Stimulated activated naive B cell treated with anti-CD40 and anti-IgM and Interleukin-4, amounts not matched to agents 10 μg/mL and 1 μg/mL and 100 μg/mL, for 72 hours (primary cell): ENCODE results near the gene KCNK1.
"Not testable (repeated sequence)": the region's sequence is repeated elsewhere in the genome, so short reads cannot be mapped to it uniquely, and the experiment has no call there.

ENCODE experiments used
- ATAC-seq, 2 donors: fragments of 150-1000 bp; cut with Tn5 transposase; replicated peaks; 2 replicates each; pipeline ENCODE4 v1.10.0; 2021; ENCODE audit warnings: moderate library complexity in 1 of 2
- DNase-seq: peaks from one replicate; pipeline ENCODE4 v3.0.0; 2021
- H3K27ac Mint-ChIP-seq: one replicate; pipeline ENCODE4 v1.8.0; 2022; ENCODE audit warnings: mild to moderate bottlenecking, mixed read lengths
- H3K27me3 Mint-ChIP-seq, 2 donors: one replicate each; pipeline ENCODE4 v1.8.0; 2022; ENCODE audit warnings: mixed read lengths in 2 of 2
- H3K36me3 Mint-ChIP-seq, 2 donors: one replicate each; pipeline ENCODE4 v1.8.0; 2022; ENCODE audit warnings: mixed read lengths in 2 of 2, mild to moderate bottlenecking in 1 of 2
- H3K4me1 Mint-ChIP-seq, 2 donors: one replicate each; pipeline ENCODE4 v1.8.0; 2022; ENCODE audit warnings: mixed read lengths in 2 of 2, mild to moderate bottlenecking in 1 of 2
- H3K4me3 Mint-ChIP-seq, 2 donors: one replicate each; pipeline ENCODE4 v1.8.0; 2022; ENCODE audit warnings: mild to moderate bottlenecking in 2 of 2, mixed read lengths in 2 of 2, moderate library complexity in 1 of 2
- H3K9me3 Mint-ChIP-seq, 2 donors: one replicate each; pipeline ENCODE4 v1.8.0; 2022; ENCODE audit warnings: mixed read lengths in 2 of 2, mild to moderate bottlenecking in 1 of 2

KCNK1 gene

GRCh38 chr1:233672732-233673131 is 58.8 kb downstream of the KCNK1 start:
- Mint-ChIP-seq H3K4me3 (no peak overlapping the region), H3K27ac (no peak overlapping the region), H3K4me1 (peaks cover 0 to 5% of the 10 kb centered on the region in 2 donors), H3K27me3 (peaks cover 4 to 6% of the 10 kb centered on the region in 2 donors), H3K36me3 (no peaks in the 10 kb centered on the region), H3K9me3 (peaks cover 3 to 4% of the 10 kb centered on the region in 2 donors)
- DNase-seq (no peak), ATAC-seq (no peak)

GRCh38 chr1:233673261-233673946 is 59.5 kb downstream of the KCNK1 start:
- peaks cover 2 to 3% of the 10 kb centered on the region in 2 donors for H3K9me3 Mint-ChIP-seq
- H3K27ac Mint-ChIP-seq, result no peak overlapping the region
- no peak overlapping the region for H3K4me3 Mint-ChIP-seq
- H3K27me3 Mint-ChIP-seq, result peaks cover 4 to 6% of the 10 kb centered on the region in 2 donors
- peaks cover 0 to 5% of the 10 kb centered on the region in 2 donors for H3K4me1 Mint-ChIP-seq
- ATAC-seq (no peak), DNase-seq (no peak)
- H3K36me3 Mint-ChIP-seq, result no peaks in the 10 kb centered on the region

GRCh38 chr1:233673947-233674431 is 60.1 kb downstream of the KCNK1 start:
- DNase-seq, result no peak
- peaks cover 2 to 3% of the 10 kb centered on the region in 2 donors for H3K9me3 Mint-ChIP-seq
- no peak for ATAC-seq
- H3K36me3 Mint-ChIP-seq, result no peaks in the 10 kb centered on the region
- H3K27ac Mint-ChIP-seq, result no peak overlapping the region
- H3K4me3 Mint-ChIP-seq, result no peak overlapping the region
- H3K27me3 Mint-ChIP-seq, result peaks cover 4 to 6% of the 10 kb centered on the region in 2 donors
- H3K4me1 Mint-ChIP-seq, result peaks cover 0 to 5% of the 10 kb centered on the region in 2 donors

GRCh38 chr1:233675446-233675845 is 61.5 kb downstream of the KCNK1 start:
- peaks cover 4 to 6% of the 10 kb centered on the region in 2 donors for H3K27me3 Mint-ChIP-seq
- peaks cover under 1 to 6% of the 10 kb centered on the region in 2 donors for H3K9me3 Mint-ChIP-seq
- no peak overlapping the region for H3K27ac Mint-ChIP-seq
- no peaks in the 10 kb centered on the region for H3K36me3 Mint-ChIP-seq
- no peak overlapping the region for H3K4me3 Mint-ChIP-seq
- DNase-seq, result no peak
- peaks cover 0 to 5% of the 10 kb centered on the region in 2 donors for H3K4me1 Mint-ChIP-seq
- ATAC-seq, result no peak

GRCh38 chr1:233675893-233676292 is 62.0 kb downstream of the KCNK1 start:
- DNase-seq (no peak), ATAC-seq (no peak)
- Mint-ChIP-seq H3K27me3 (peaks cover 4 to 6% of the 10 kb centered on the region in 2 donors), H3K4me3 (no peak overlapping the region), H3K4me1 (peaks cover 0 to 5% of the 10 kb centered on the region in 2 donors), H3K27ac (no peak overlapping the region), H3K9me3 (peaks cover 0 to 7% of the 10 kb centered on the region in 2 donors), H3K36me3 (no peaks in the 10 kb centered on the region)

- ATAC-seq (no peak), DNase-seq (no peak)
- Mint-ChIP-seq H3K9me3 (peaks cover 0 to 8% of the 10 kb centered on the region in 2 donors), H3K27ac (no peak overlapping the region), H3K4me1 (peaks cover 0 to 5% of the 10 kb centered on the region in 2 donors), H3K27me3 (peaks cover 4 to 6% of the 10 kb centered on the region in 2 donors), H3K36me3 (no peaks in the 10 kb centered on the region), H3K4me3 (no peak overlapping the region)
These were observed 63.9 kb downstream of the KCNK1 start for GRCh38 chr1:233677690-233678354.

GRCh38 chr1:233679030-233679429 is 65.1 kb downstream of the KCNK1 start:
- DNase-seq, result no peak
- no peak overlapping the region for H3K27ac Mint-ChIP-seq
- no peaks in the 10 kb centered on the region for H3K36me3 Mint-ChIP-seq
- peaks cover 0 to 6% of the 10 kb centered on the region in 2 donors for H3K27me3 Mint-ChIP-seq
- no peak for ATAC-seq
- peaks cover 0 to 8% of the 10 kb centered on the region in 2 donors for H3K9me3 Mint-ChIP-seq
- no peak overlapping the region for H3K4me3 Mint-ChIP-seq
- H3K4me1 Mint-ChIP-seq, result no peaks in the 10 kb centered on the region

GRCh38 chr1:233679591-233680373 is 65.9 kb downstream of the KCNK1 start:
- H3K4me1 Mint-ChIP-seq, result no peaks in the 10 kb centered on the region
- ATAC-seq (no peak), DNase-seq (no peak)
- no peak overlapping the region for H3K4me3 Mint-ChIP-seq
- peaks cover 0 to 8% of the 10 kb centered on the region in 2 donors for H3K9me3 Mint-ChIP-seq
- H3K27me3 Mint-ChIP-seq, result peaks cover 0 to 6% of the 10 kb centered on the region in 2 donors
- H3K27ac Mint-ChIP-seq, result no peak overlapping the region
- H3K36me3 Mint-ChIP-seq, result no peaks in the 10 kb centered on the region

GRCh38 chr1:233681285-233681684 is 67.4 kb downstream of the KCNK1 start:
- Mint-ChIP-seq H3K36me3 (no peaks in the 10 kb centered on the region), H3K27me3 (no peaks in the 10 kb centered on the region), H3K27ac (no peak overlapping the region), H3K9me3 (peaks cover 0 to 6% of the 10 kb centered on the region in 2 donors), H3K4me1 (no peaks in the 10 kb centered on the region), H3K4me3 (no peak overlapping the region)
- DNase-seq, result no peak
- ATAC-seq, result no peak

GRCh38 chr1:233686653-233687052 is 72.7 kb downstream of the KCNK1 start:
- not testable (repeated sequence) for DNase-seq, H3K9me3 Mint-ChIP-seq, H3K4me1 Mint-ChIP-seq, H3K27me3 Mint-ChIP-seq, H3K4me3 Mint-ChIP-seq, H3K36me3 Mint-ChIP-seq, ATAC-seq, H3K27ac Mint-ChIP-seq

- DNase-seq, result no peak
- H3K4me3 Mint-ChIP-seq, result no peak overlapping the region
- H3K27me3 Mint-ChIP-seq, result peaks cover 8% of the 10 kb centered on the region in 2 donors
- H3K27ac Mint-ChIP-seq, result no peak overlapping the region
- no peaks in the 10 kb centered on the region for H3K4me1 Mint-ChIP-seq
- no peak for ATAC-seq
- H3K9me3 Mint-ChIP-seq, result peaks cover 0 to 1% of the 10 kb centered on the region in 2 donors
- H3K36me3 Mint-ChIP-seq, result no peaks in the 10 kb centered on the region
These were observed 75.3 kb downstream of the KCNK1 start for GRCh38 chr1:233689017-233689747.

GRCh38 chr1:233689748-233690254 is 75.9 kb downstream of the KCNK1 start:
- ATAC-seq (no peak), DNase-seq (no peak)
- no peak overlapping the region for H3K27ac Mint-ChIP-seq
- no peaks in the 10 kb centered on the region for H3K4me1 Mint-ChIP-seq
- no peak overlapping the region for H3K4me3 Mint-ChIP-seq
- no peaks in the 10 kb centered on the region for H3K36me3 Mint-ChIP-seq
- peaks cover 8% of the 10 kb centered on the region in 2 donors for H3K27me3 Mint-ChIP-seq
- peaks cover 0 to 1% of the 10 kb centered on the region in 2 donors for H3K9me3 Mint-ChIP-seq

- no peak for ATAC-seq
- DNase-seq, result no peak
- Mint-ChIP-seq H3K9me3 (peaks cover 0 to 2% of the 10 kb centered on the region in 2 donors), H3K36me3 (no peaks in the 10 kb centered on the region), H3K4me1 (no peaks in the 10 kb centered on the region), H3K4me3 (no peak overlapping the region), H3K27me3 (peaks cover 0 to 7% of the 10 kb centered on the region in 2 donors), H3K27ac (no peak overlapping the region)
These were observed 82.0 kb downstream of the KCNK1 start for GRCh38 chr1:233695901-233696300.
